A673 (cell line): ENCODE results near the gene ZFP36. TPM values are rescaled to one million over a fixed set of nuclear protein-coding genes. Genes with fewer than 3 reads are reported as not detected.
"Not testable (repeated sequence)": the region's sequence is repeated elsewhere in the genome, so short reads cannot be mapped to it uniquely, and the experiment has no call there.

Experiments
- BruUV-seq: library from RNA; stranded (reverse); fragments of 400-500 nt; replicated peaks from 2 replicates; lab custom pipeline; 2021; lab: Mats Ljungman, UMichigan
- CTCF ChIA-PET: fragments of 300-600 bp; sonication (Branson Sonifier 250); formaldehyde crosslinking; loops from one replicate; lab custom pipeline; 2022; ENCODE audit warnings: antibody characterized with exemption; lab: Charles Lee
- POLR2A ChIA-PET: fragments of 300-600 bp; sonication (Branson Sonifier 250); formaldehyde crosslinking; loops from one replicate; lab custom pipeline; 2022; ENCODE audit warnings: antibody characterized with exemption; ENCODE audit not compliant: low non-redundant PET; lab: Charles Lee
- DNase-seq: peaks from one replicate; pipeline ENCODE4 v3.0.0-alpha.2; 2015; ENCODE audit warnings: low spot score
- H3K27ac ChIP-seq: fragments of 200-600 bp; sonication (generic); 2 replicates; pipeline ENCODE4 v1.5.1; 2016; ENCODE audit warnings: mixed run types, low read depth, mild to moderate bottlenecking, mixed read lengths, antibody characterized with exemption, low read length; ENCODE audit not compliant: poor library complexity, severe bottlenecking
- H3K27me3 ChIP-seq: fragments of 200-600 bp; sonication (generic); replicated peaks from 2 replicates; pipeline ENCODE4 v1.6.1; 2017; ENCODE audit warnings: mixed run types, low read depth, mild to moderate bottlenecking, mixed read lengths, antibody characterized with exemption, low read length; ENCODE audit not compliant: insufficient read depth, poor library complexity
- H3K36me3 ChIP-seq: fragments of 200-600 bp; sonication (generic); 2 replicates; pipeline ENCODE4 v1.6.1; 2016; ENCODE audit warnings: mixed run types, mild to moderate bottlenecking, mixed read lengths, antibody characterized with exemption, low read length; ENCODE audit not compliant: insufficient read depth, poor library complexity, severe bottlenecking
- H3K4me1 ChIP-seq: fragments of 200-600 bp; sonication (generic); 2 replicates; pipeline ENCODE4 v1.6.1; 2017; ENCODE audit warnings: mixed run types, mild to moderate bottlenecking, mixed read lengths, antibody characterized with exemption, low read length; ENCODE audit not compliant: insufficient read depth, poor library complexity, severe bottlenecking
- H3K4me3 ChIP-seq: fragments of 200-600 bp; sonication (generic); 2 replicates; pipeline ENCODE4 v1.5.1; 2016; ENCODE audit warnings: low read depth, mixed run types, mild to moderate bottlenecking, mixed read lengths, low read length; ENCODE audit not compliant: poor library complexity, severe bottlenecking
- H3K9me3 ChIP-seq: fragments of 200-600 bp; sonication (generic); 2 replicates; pipeline ENCODE4 v1.6.1; 2016; ENCODE audit warnings: mixed run types, low read depth, mild to moderate bottlenecking, mixed read lengths, antibody characterized with exemption, low read length; ENCODE audit not compliant: poor library complexity, severe bottlenecking
- EZH2 ChIP-seq: fragments of 200-600 bp; sonication (generic); IDR thresholded peaks from 2 replicates; pipeline ENCODE4 v1.6.1; 2017; ENCODE audit warnings: borderline replicate concordance, low read depth, mild to moderate bottlenecking, mixed read lengths, antibody characterized with exemption, low read length; ENCODE audit not compliant: poor library complexity, severe bottlenecking
- intact Hi-C: fragments of 100-400 bp; cut with micrococcal nuclease; formaldehyde crosslinking; loops from one replicate; pipeline ENCODE4 v1.10.0; 2022; ENCODE audit not compliant: unreplicated experiment
- microRNA-seq: library from miRNA; unstranded; fragments of <30 nt; microRNA quantifications from one replicate; pipeline ENCODE4 v1.2.0, GENCODE V29; 2021
- total RNA-seq: library from RNA; stranded (reverse); gene quantifications from 2 replicates; pipeline ENCODE4 v1.2.3, GENCODE V29; 2021
- TF ChIP-seq, protein P1 (sequence below): fragments of 300-800, 200-600 bp; sonication (generic); conservative IDR thresholded peaks from 2 replicates; pipeline ENCODE4 v1.5.1; 2017; ENCODE audit warnings: low read depth, mild to moderate bottlenecking, antibody characterized with exemption, low read length, moderate library complexity, mixed read lengths

The ZFP36 gene
- total RNA-seq, 1 experiment from 2014 or later: 7.1 TPM

DNA sequence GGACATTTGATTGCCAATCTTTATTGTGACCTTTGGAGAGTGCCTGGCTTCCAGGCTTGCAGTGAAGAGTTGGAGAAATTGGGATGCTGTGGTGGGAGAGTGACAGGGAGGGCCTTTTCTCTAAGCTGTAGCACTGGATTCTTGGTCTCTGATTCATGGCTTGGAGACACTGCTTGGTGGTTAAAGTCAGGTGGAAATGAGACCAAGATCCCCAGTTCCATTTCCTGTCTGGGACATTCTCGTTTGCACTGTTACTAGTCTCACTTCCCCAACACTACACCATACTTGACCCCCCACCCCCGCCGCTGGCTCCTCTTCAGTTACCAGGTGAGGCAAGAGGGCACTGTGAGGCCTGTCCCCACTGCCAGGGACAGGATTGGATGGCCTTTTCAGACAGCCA lies 41.6 kb downstream of the ZFP36 start:
- BruUV-seq: no TSS peak
- Histone ChIP-seq H3K27ac (no peak overlapping the region), H3K9me3 (no peaks in the 10 kb centered on the region), H3K4me1 (peaks cover 10% of the 10 kb centered on the region), H3K27me3 (no peaks in the 10 kb centered on the region), H3K4me3 (no peak overlapping the region), H3K36me3 (peaks cover 4% of the 10 kb centered on the region)
- ChIA-PET POLR2A (no interaction called here), CTCF (no interaction called here)
- no peak for DNase-seq
- TF ChIP-seq, protein P1, sequence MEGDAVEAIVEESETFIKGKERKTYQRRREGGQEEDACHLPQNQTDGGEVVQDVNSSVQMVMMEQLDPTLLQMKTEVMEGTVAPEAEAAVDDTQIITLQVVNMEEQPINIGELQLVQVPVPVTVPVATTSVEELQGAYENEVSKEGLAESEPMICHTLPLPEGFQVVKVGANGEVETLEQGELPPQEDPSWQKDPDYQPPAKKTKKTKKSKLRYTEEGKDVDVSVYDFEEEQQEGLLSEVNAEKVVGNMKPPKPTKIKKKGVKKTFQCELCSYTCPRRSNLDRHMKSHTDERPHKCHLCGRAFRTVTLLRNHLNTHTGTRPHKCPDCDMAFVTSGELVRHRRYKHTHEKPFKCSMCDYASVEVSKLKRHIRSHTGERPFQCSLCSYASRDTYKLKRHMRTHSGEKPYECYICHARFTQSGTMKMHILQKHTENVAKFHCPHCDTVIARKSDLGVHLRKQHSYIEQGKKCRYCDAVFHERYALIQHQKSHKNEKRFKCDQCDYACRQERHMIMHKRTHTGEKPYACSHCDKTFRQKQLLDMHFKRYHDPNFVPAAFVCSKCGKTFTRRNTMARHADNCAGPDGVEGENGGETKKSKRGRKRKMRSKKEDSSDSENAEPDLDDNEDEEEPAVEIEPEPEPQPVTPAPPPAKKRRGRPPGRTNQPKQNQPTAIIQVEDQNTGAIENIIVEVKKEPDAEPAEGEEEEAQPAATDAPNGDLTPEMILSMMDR: no peak
- no peak for TF ChIP-seq EZH2
- intact Hi-C loops: no loop called here

DNA sequence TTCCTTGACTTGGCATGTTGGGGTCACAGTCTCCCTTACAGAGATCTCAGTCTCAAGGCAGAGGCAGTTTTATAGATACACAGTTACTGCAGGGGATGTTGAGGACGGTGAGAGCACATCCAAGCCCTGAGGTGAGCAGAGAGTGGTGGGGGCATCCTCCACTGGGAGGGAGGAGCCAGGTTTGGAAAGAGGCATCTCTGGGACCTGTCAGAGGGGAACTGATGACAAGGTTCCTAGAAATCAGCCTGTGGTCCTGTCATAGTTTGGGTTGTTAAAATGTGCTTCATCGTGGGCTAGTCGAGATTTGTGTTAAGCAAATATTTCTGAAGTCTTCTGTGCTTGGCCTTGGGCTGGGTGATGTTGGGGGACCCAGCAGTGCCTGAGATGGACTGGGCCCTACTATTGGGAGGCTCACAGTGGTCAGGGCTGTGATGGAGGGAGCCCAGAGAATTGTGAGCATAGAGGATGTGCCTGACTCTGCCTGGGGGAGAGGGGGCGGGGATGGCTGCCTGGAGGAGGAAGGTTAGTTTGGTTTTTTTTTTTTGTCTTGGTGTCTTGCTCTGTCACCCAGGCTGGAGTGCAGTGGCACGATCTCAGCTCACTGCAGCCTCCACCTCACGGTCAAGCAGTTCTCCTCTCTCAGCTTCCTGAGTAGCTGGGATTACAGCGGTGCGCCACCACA lies 42.6 kb downstream of the ZFP36 start:
- H3K4me1 ChIP-seq: peaks cover 10% of the 10 kb centered on the region
- intact Hi-C loops: no loop called here
- ChIA-PET POLR2A (no interaction called here), CTCF (interaction anchor here (0.7 kb wide), 1 partner anchor 20 kb away, joined by 3 read pairs; no protein-coding TSS in a partner anchor)
- BruUV-seq: no TSS peak
- H3K9me3 ChIP-seq: no peaks in the 10 kb centered on the region
- H3K36me3 ChIP-seq: peaks cover 9% of the 10 kb centered on the region
- no peak for DNase-seq
- H3K27ac ChIP-seq: no peak overlapping the region
- no peak for TF ChIP-seq EZH2
- TF ChIP-seq, protein P1: no peak
- H3K4me3 ChIP-seq: no peak overlapping the region
- H3K27me3 ChIP-seq: no peaks in the 10 kb centered on the region

DNA sequence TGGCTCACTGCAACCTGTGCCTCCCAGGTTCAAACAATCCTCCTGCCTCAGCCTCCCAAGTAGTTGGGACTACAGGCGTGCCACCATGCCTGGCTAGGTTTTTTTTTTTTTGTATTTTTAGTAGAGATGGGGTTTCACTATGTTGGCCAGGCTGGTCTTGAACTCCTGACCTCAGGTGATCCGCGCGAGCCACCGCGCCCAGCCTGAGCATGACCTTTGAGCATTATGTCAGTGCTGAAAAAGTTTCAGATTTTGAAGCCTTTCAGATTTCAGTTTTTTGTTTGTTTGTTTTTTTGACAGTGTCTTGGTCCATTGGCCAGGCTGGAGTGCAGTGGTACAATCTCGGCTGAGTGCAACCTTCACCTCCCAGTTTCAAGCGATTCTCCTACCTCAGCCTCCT lies 44.6 kb downstream of the ZFP36 start:
- CTCF ChIA-PET, POLR2A ChIA-PET, DNase-seq, H3K27me3 ChIP-seq, intact Hi-C loops, H3K4me1 ChIP-seq, H3K9me3 ChIP-seq, BruUV-seq, H3K4me3 ChIP-seq, H3K27ac ChIP-seq: not testable (repeated sequence)
- H3K36me3 ChIP-seq: peaks cover 17% of the 10 kb centered on the region

Small RNAs within 50 kb of the gene (microRNA-seq; reads per million reads assigned to microRNA genes)
- gene MIR4530: not detected

Other genes with a start within 250 kb of the ZFP36 start
- not detected in 2 replicates for gene NCCRP1, start 209.9 kb upstream of the ZFP36 start, total RNA-seq
- not detected in 2 replicates for gene SYCN, start 202.6 kb upstream of the ZFP36 start, total RNA-seq
- gene IFNL3, start 161.8 kb upstream of the ZFP36 start, total RNA-seq: not detected in 2 replicates
- not detected in 2 replicates for gene IFNL4, start 158.0 kb upstream of the ZFP36 start, total RNA-seq
- gene IFNL2, start 138.5 kb upstream of the ZFP36 start, total RNA-seq: not detected in 2 replicates
- not detected in 2 replicates for gene IFNL1, start 110.4 kb upstream of the ZFP36 start, total RNA-seq
- gene LRFN1, start 86.0 kb upstream of the ZFP36 start, total RNA-seq: 3.7 and 5.0 TPM in 2 replicates
- gene GMFG, start 70.8 kb upstream of the ZFP36 start, total RNA-seq: 0.55 TPM in 1 of 2 replicates, not detected in the other
- gene SAMD4B, start 64.4 kb upstream of the ZFP36 start, total RNA-seq: 157 and 168 TPM in 2 replicates
- gene PAF1, start 15.7 kb upstream of the ZFP36 start, total RNA-seq: 70.2 and 73.3 TPM in 2 replicates
- gene MED29, start 15.5 kb upstream of the ZFP36 start, total RNA-seq: 37.1 and 41.9 TPM in 2 replicates
- gene PLEKHG2, start 5.8 kb downstream of the ZFP36 start, total RNA-seq: 99.1 and 99.4 TPM in 2 replicates
- 1,898 and 1,963 TPM in 2 replicates for gene RPS16, start 29.1 kb downstream of the ZFP36 start, total RNA-seq
- 160 and 169 TPM in 2 replicates for gene SUPT5H, start 38.7 kb downstream of the ZFP36 start, total RNA-seq
- gene TIMM50, start 74.0 kb downstream of the ZFP36 start, total RNA-seq: 165 and 174 TPM in 2 replicates
- gene DLL3, start 92.1 kb downstream of the ZFP36 start, total RNA-seq: 0.69 and 0.96 TPM in 2 replicates
- not detected in 2 replicates for gene SELENOV, start 108.3 kb downstream of the ZFP36 start, total RNA-seq
- gene EID2B, start 126.0 kb downstream of the ZFP36 start, total RNA-seq: 3.4 and 4.2 TPM in 2 replicates
- 25.0 and 25.2 TPM in 2 replicates for gene EID2, start 133.3 kb downstream of the ZFP36 start, total RNA-seq
- gene LGALS13, start 195.7 kb downstream of the ZFP36 start, total RNA-seq: not detected in 2 replicates
- gene LGALS16, start 249.1 kb downstream of the ZFP36 start, total RNA-seq: not detected in 2 replicates